ENCODE measurements around the gene ALOX15. TPM values are rescaled to one million over a fixed set of nuclear protein-coding genes. Genes with fewer than 3 reads are reported as not detected.

The ALOX15 gene
- total RNA-seq, 2 experiments from 2014 or later: 1.8 TPM; not detected in 1

GRCh38 chr17:4604111-4604644 is 37.3 kb downstream of the ALOX15 start:
- Histone ChIP-seq H4K20me1 (ENCODE audit: insufficient read depth, low read length) (no peaks in the 10 kb centered on the region), H3K36me3 (ENCODE audit: insufficient read depth, low read length) (no peaks in the 10 kb centered on the region), H3K9me3 (ENCODE audit: low read length) (no peaks in the 10 kb centered on the region), H2AFZ (ENCODE audit: low read length) (no peak overlapping the region), H3K27ac (ENCODE audit: low read depth, low read length, poor library complexity, severe bottlenecking) (no peak overlapping the region), H3K4me2 (ENCODE audit: low read length) (no peak overlapping the region), H3K4me1 (ENCODE audit: insufficient read depth, low read length, poor library complexity, severe bottlenecking) (no peaks in the 10 kb centered on the region), H3K4me3 (ENCODE audit: low read depth, low read length, poor library complexity, severe bottlenecking) (no peak overlapping the region), H3K9me2 (ENCODE audit: insufficient read depth, low read length) (no peaks in the 10 kb centered on the region), H3K79me2 (ENCODE audit: insufficient read depth, low read depth, low read length) (no peaks in the 10 kb centered on the region)
- ChIA-PET POLR2A (no interaction called here), CTCF (ENCODE audit: unreplicated experiment) (no interaction called here)
- TF ChIP-seq, protein P1, sequence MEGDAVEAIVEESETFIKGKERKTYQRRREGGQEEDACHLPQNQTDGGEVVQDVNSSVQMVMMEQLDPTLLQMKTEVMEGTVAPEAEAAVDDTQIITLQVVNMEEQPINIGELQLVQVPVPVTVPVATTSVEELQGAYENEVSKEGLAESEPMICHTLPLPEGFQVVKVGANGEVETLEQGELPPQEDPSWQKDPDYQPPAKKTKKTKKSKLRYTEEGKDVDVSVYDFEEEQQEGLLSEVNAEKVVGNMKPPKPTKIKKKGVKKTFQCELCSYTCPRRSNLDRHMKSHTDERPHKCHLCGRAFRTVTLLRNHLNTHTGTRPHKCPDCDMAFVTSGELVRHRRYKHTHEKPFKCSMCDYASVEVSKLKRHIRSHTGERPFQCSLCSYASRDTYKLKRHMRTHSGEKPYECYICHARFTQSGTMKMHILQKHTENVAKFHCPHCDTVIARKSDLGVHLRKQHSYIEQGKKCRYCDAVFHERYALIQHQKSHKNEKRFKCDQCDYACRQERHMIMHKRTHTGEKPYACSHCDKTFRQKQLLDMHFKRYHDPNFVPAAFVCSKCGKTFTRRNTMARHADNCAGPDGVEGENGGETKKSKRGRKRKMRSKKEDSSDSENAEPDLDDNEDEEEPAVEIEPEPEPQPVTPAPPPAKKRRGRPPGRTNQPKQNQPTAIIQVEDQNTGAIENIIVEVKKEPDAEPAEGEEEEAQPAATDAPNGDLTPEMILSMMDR (conservative IDR thresholded peaks at IDR 0.05; ENCODE audit: low read length): no peak
- TF ChIP-seq EZH2phosphoT487 (IDR thresholded peaks at IDR 0.05; ENCODE audit: borderline replicate concordance, low read depth, low read length): no peak
- DNase-seq (ENCODE audit: low spot score): no peak
- no TSS peak for BruUV-seq (replicated peaks)
- intact Hi-C loops (cut with micrococcal nuclease; ENCODE audit: unreplicated experiment): no loop called here

GRCh38 chr17:4602041-4602440 is 39.4 kb downstream of the ALOX15 start:
- H3K9me3 ChIP-seq (ENCODE audit: low read length): no peaks in the 10 kb centered on the region
- no peaks in the 10 kb centered on the region for H3K9me2 ChIP-seq (ENCODE audit: insufficient read depth, low read length)
- no peak overlapping the region for H3K4me3 ChIP-seq (ENCODE audit: low read depth, low read length, poor library complexity, severe bottlenecking)
- intact Hi-C loops (cut with micrococcal nuclease; ENCODE audit: unreplicated experiment): no loop called here
- H3K79me2 ChIP-seq (ENCODE audit: insufficient read depth, low read depth, low read length): no peaks in the 10 kb centered on the region
- H3K4me1 ChIP-seq (ENCODE audit: insufficient read depth, low read length, poor library complexity, severe bottlenecking): no peaks in the 10 kb centered on the region
- no peaks in the 10 kb centered on the region for H4K20me1 ChIP-seq (ENCODE audit: insufficient read depth, low read length)
- ChIA-PET CTCF (ENCODE audit: unreplicated experiment) (no interaction called here), POLR2A (interaction anchor here (0.6 kb wide), 1 partner anchor 279 kb away, joined by 3 read pairs; no protein-coding TSS in a partner anchor)
- H2AFZ ChIP-seq (ENCODE audit: low read length): no peak overlapping the region
- no peak overlapping the region for H3K4me2 ChIP-seq (ENCODE audit: low read length)
- BruUV-seq (replicated peaks): no TSS peak
- no peak for DNase-seq (ENCODE audit: low spot score)
- H3K27ac ChIP-seq (ENCODE audit: low read depth, low read length, poor library complexity, severe bottlenecking): no peak overlapping the region
- TF ChIP-seq EZH2phosphoT487 (IDR thresholded peaks at IDR 0.05; ENCODE audit: borderline replicate concordance, low read depth, low read length): no peak
- no peaks in the 10 kb centered on the region for H3K36me3 ChIP-seq (ENCODE audit: insufficient read depth, low read length)

GRCh38 chr17:4601326-4601725 is 40.2 kb downstream of the ALOX15 start:
- Histone ChIP-seq H2AFZ (ENCODE audit: low read length) (no peak overlapping the region), H3K4me2 (ENCODE audit: low read length) (no peak overlapping the region), H3K9me3 (ENCODE audit: low read length) (no peaks in the 10 kb centered on the region), H3K4me3 (ENCODE audit: low read depth, low read length, poor library complexity, severe bottlenecking) (no peak overlapping the region), H4K20me1 (ENCODE audit: insufficient read depth, low read length) (no peaks in the 10 kb centered on the region), H3K79me2 (ENCODE audit: insufficient read depth, low read depth, low read length) (no peaks in the 10 kb centered on the region), H3K9me2 (ENCODE audit: insufficient read depth, low read length) (no peaks in the 10 kb centered on the region), H3K27ac (ENCODE audit: low read depth, low read length, poor library complexity, severe bottlenecking) (no peak overlapping the region), H3K36me3 (ENCODE audit: insufficient read depth, low read length) (no peaks in the 10 kb centered on the region), H3K4me1 (ENCODE audit: insufficient read depth, low read length, poor library complexity, severe bottlenecking) (no peaks in the 10 kb centered on the region)
- intact Hi-C loops (cut with micrococcal nuclease; ENCODE audit: unreplicated experiment): no loop called here
- no TSS peak for BruUV-seq (replicated peaks)
- POLR2A ChIA-PET: no interaction called here
- CTCF ChIA-PET (ENCODE audit: unreplicated experiment): no interaction called here
- TF ChIP-seq EZH2phosphoT487 (IDR thresholded peaks at IDR 0.05; ENCODE audit: borderline replicate concordance, low read depth, low read length): no peak
- TF ChIP-seq, protein P1 (conservative IDR thresholded peaks at IDR 0.05; ENCODE audit: low read length): no peak
- DNase-seq (ENCODE audit: low spot score): no peak

Measured in OCI-LY7 (cell line).